ENCODE data around the gene DDX4. TPM values are rescaled to one million over a fixed set of nuclear protein-coding genes. Genes with fewer than 3 reads are reported as not detected.

The DDX4 gene
- total RNA-seq, 2 experiments from 2014 or later = not detected

DNA sequence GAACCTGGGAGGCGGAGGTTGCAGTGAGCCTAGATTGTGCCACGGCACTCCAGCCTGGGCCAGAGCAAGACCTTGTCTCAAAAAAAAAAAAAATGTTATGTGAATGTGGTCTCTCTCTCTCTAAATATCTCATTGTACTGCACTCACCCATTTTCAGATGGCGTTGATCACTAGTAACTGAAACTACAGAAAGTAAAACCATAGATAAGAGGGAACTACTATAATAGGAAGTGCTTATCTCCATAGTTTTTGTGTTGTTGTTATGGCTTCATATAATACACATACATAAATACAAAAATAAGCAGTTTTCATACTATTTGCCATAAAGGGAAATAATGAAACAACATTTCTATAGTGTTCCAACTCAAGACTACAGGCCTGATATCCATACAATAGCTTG, 122.4 kb downstream of the DDX4 start:
- no peak for DNase-seq (ENCODE audit: low spot score)
- no peaks in the 10 kb centered on the region for H4K20me1 ChIP-seq (ENCODE audit: insufficient read depth, low read length)
- intact Hi-C loops (cut with micrococcal nuclease; ENCODE audit: unreplicated experiment) = no loop called here
- no TSS peak for BruUV-seq (replicated peaks)
- CTCF ChIA-PET (ENCODE audit: unreplicated experiment) = no interaction called here
- POLR2A ChIA-PET = no interaction called here
- H3K9me3 ChIP-seq (ENCODE audit: low read length) = no peaks in the 10 kb centered on the region
- no peak overlapping the region for H3K4me2 ChIP-seq (ENCODE audit: low read length)
- TF ChIP-seq CTCF (conservative IDR thresholded peaks at IDR 0.05; ENCODE audit: low read length) (no peak), EZH2phosphoT487 (IDR thresholded peaks at IDR 0.05; ENCODE audit: borderline replicate concordance, low read depth, low read length) (no peak)
- no peaks in the 10 kb centered on the region for H3K36me3 ChIP-seq (ENCODE audit: insufficient read depth, low read length)
- H3K27ac ChIP-seq (ENCODE audit: low read depth, low read length, poor library complexity, severe bottlenecking) = no peak overlapping the region
- H3K4me3 ChIP-seq (ENCODE audit: low read depth, low read length, poor library complexity, severe bottlenecking) = no peak overlapping the region
- no peak overlapping the region for H2AFZ ChIP-seq (ENCODE audit: low read length)
- no peaks in the 10 kb centered on the region for H3K9me2 ChIP-seq (ENCODE audit: insufficient read depth, low read length)
- no peaks in the 10 kb centered on the region for H3K4me1 ChIP-seq (ENCODE audit: insufficient read depth, low read length, poor library complexity, severe bottlenecking)
- no peaks in the 10 kb centered on the region for H3K79me2 ChIP-seq (ENCODE audit: insufficient read depth, low read depth, low read length)

DNA sequence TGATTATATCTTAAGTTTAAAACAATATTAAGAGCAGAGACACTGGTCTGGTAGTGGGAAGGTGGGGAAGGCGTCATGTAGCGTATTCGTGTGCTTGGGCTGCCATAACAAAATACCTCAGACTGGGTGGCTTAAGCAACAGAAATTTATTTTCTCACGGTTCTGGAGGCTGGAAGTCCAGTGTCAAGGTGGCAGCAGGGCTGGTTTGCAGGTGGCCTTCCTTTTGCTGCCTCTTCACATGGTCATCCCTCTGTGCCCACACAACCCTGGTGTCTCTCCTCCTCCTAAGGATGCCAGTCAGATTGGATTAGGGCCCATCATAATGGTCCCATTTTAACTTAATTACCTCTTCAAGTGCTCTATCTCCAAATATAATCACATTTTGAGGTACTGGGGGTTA, 122.8 kb downstream of the DDX4 start:
- Histone ChIP-seq H3K9me3 (ENCODE audit: low read length) (no peaks in the 10 kb centered on the region), H3K36me3 (ENCODE audit: insufficient read depth, low read length) (no peaks in the 10 kb centered on the region), H4K20me1 (ENCODE audit: insufficient read depth, low read length) (no peaks in the 10 kb centered on the region), H3K27ac (ENCODE audit: low read depth, low read length, poor library complexity, severe bottlenecking) (no peak overlapping the region), H3K79me2 (ENCODE audit: insufficient read depth, low read depth, low read length) (no peaks in the 10 kb centered on the region), H3K9me2 (ENCODE audit: insufficient read depth, low read length) (no peaks in the 10 kb centered on the region), H3K4me2 (ENCODE audit: low read length) (no peak overlapping the region), H3K4me1 (ENCODE audit: insufficient read depth, low read length, poor library complexity, severe bottlenecking) (no peaks in the 10 kb centered on the region), H3K4me3 (ENCODE audit: low read depth, low read length, poor library complexity, severe bottlenecking) (no peak overlapping the region), H2AFZ (ENCODE audit: low read length) (no peak overlapping the region)
- ChIA-PET POLR2A (no interaction called here), CTCF (ENCODE audit: unreplicated experiment) (no interaction called here)
- no peak for DNase-seq (ENCODE audit: low spot score)
- no TSS peak for BruUV-seq (replicated peaks)
- no peak for TF ChIP-seq CTCF (conservative IDR thresholded peaks at IDR 0.05; ENCODE audit: low read length)
- intact Hi-C loops (cut with micrococcal nuclease; ENCODE audit: unreplicated experiment) = no loop called here

DNA sequence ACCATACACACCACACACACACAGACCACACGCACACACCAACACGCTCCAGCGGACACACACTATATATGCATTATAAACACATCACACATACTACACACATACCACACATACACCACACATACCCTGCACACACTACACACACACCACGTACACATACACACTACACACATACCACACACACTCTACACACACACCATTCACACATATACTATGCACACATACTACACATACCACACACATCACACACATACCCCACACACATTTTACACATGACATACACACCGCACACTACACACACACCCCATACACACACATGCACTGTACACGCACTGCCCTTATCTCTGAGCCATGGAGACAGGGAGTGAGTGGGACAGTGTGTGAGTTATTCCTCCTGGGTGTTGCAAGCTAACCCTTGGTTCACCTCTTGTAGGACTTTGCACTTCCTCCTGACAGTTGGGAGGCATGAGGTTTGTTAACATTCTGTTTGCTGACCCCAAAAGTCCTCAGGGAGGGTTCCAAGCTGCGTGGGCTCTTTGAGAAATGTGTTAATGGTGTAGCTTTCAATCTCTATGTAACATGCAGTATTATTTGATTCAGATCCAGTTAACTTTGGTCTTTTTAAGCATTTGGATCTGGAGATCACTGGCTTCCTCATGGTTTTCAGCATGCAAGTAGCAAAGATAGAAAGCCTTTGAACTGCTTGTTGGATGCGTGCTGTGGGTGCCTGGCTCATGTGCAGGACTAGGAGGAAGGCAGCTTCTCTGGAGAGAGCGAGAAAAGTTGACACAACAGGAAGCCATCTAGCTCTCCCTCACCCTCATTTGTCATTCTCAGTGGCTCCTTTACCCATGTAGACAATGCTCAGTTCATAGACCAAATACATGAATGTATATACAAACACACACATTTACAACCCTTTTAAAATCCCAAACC, 127.0 kb downstream of the DDX4 start:
- POLR2A ChIA-PET = interaction anchor here (0.6 kb wide), 1 partner anchor 1139 kb away, joined by 3 read pairs; no protein-coding TSS in a partner anchor
- Histone ChIP-seq H4K20me1 (ENCODE audit: insufficient read depth, low read length) (no peaks in the 10 kb centered on the region), H3K79me2 (ENCODE audit: insufficient read depth, low read depth, low read length) (no peaks in the 10 kb centered on the region), H3K9me3 (ENCODE audit: low read length) (no peaks in the 10 kb centered on the region), H3K4me1 (ENCODE audit: insufficient read depth, low read length, poor library complexity, severe bottlenecking) (no peaks in the 10 kb centered on the region), H3K4me3 (ENCODE audit: low read depth, low read length, poor library complexity, severe bottlenecking) (no peak overlapping the region), H3K4me2 (ENCODE audit: low read length) (no peak overlapping the region), H2AFZ (ENCODE audit: low read length) (no peak overlapping the region), H3K36me3 (ENCODE audit: insufficient read depth, low read length) (no peaks in the 10 kb centered on the region), H3K9me2 (ENCODE audit: insufficient read depth, low read length) (no peaks in the 10 kb centered on the region), H3K27ac (ENCODE audit: low read depth, low read length, poor library complexity, severe bottlenecking) (no peak overlapping the region)
- intact Hi-C loops (cut with micrococcal nuclease; ENCODE audit: unreplicated experiment) = no loop called here
- TF ChIP-seq EZH2phosphoT487 (IDR thresholded peaks at IDR 0.05; ENCODE audit: borderline replicate concordance, low read depth, low read length) (no peak), CTCF (conservative IDR thresholded peaks at IDR 0.05; ENCODE audit: low read length) (no peak)
- CTCF ChIA-PET (ENCODE audit: unreplicated experiment) = no interaction called here
- BruUV-seq (replicated peaks) = no TSS peak
- no peak for DNase-seq (ENCODE audit: low spot score)

Data from OCI-LY7 (cell line).